ENCODE results near the gene TTC23.

The TTC23 gene

GRCh38 chr15:99279827-99280226 is 30.4 kb upstream of the TTC23 start:
- no peak for TF ChIP-seq CTCF (conservative IDR thresholded peaks at IDR 0.05; ENCODE audit: low read depth, low read length)
- no peak for DNase-seq (ENCODE audit: low read depth)
- no peak overlapping the region for H3K4me3 ChIP-seq (ENCODE audit: low read length)

GRCh38 chr15:99279290-99279689 is 29.9 kb upstream of the TTC23 start:
- no peak overlapping the region for H3K4me3 ChIP-seq (ENCODE audit: low read length)
- no peak for TF ChIP-seq CTCF (conservative IDR thresholded peaks at IDR 0.05; ENCODE audit: low read depth, low read length)
- DNase-seq (ENCODE audit: low read depth) = no peak

- no peak for TF ChIP-seq CTCF (conservative IDR thresholded peaks at IDR 0.05; ENCODE audit: low read depth, low read length)
- no peak overlapping the region for H3K4me3 ChIP-seq (ENCODE audit: low read length)
- DNase-seq (ENCODE audit: low read depth) = no peak
Observed at GRCh38 chr15:99275525-99276128, 26.2 kb upstream of the TTC23 start.

GRCh38 chr15:99275061-99275460 is 25.7 kb upstream of the TTC23 start:
- TF ChIP-seq CTCF (conservative IDR thresholded peaks at IDR 0.05; ENCODE audit: low read depth, low read length) = no peak
- no peak overlapping the region for H3K4me3 ChIP-seq (ENCODE audit: low read length)
- no peak for DNase-seq (ENCODE audit: low read depth)

- TF ChIP-seq CTCF (conservative IDR thresholded peaks at IDR 0.05; ENCODE audit: low read depth, low read length) = no peak
- H3K4me3 ChIP-seq (ENCODE audit: low read length) = no peak overlapping the region
- no peak for DNase-seq (ENCODE audit: low read depth)
Observed at GRCh38 chr15:99273801-99274200, 24.4 kb upstream of the TTC23 start.

GRCh38 chr15:99268431-99268830 is 19.1 kb upstream of the TTC23 start:
- TF ChIP-seq CTCF (conservative IDR thresholded peaks at IDR 0.05; ENCODE audit: low read depth, low read length) = no peak
- no peak for DNase-seq (ENCODE audit: low read depth)

GRCh38 chr15:99267957-99268356 is 18.6 kb upstream of the TTC23 start:
- H3K4me3 ChIP-seq (ENCODE audit: low read length) = no peak overlapping the region
- TF ChIP-seq CTCF (conservative IDR thresholded peaks at IDR 0.05; ENCODE audit: low read depth, low read length) = no peak
- no peak for DNase-seq (ENCODE audit: low read depth)

More at GRCh38 chr15:99268431-99268830, 19.1 kb upstream of the TTC23 start:
- no peak overlapping the region for H3K4me3 ChIP-seq (ENCODE audit: low read length)
